Epithelial cell of prostate (primary cell): ENCODE results near the gene DUSP1.
"Not testable (repeated sequence)": the region's sequence is repeated elsewhere in the genome, so short reads cannot be mapped to it uniquely, and the experiment has no call there.

Experiments
- DNase-seq: peaks from one replicate; pipeline ENCODE4 v3.0.0-alpha.2; 2011; ENCODE audit warnings: low read depth, low spot score
- H3K27ac ChIP-seq: fragments of 450-650 bp; 2 replicates; pipeline ENCODE4 v1.5.1; 2017; ENCODE audit warnings: mild to moderate bottlenecking

Gene DUSP1

GRCh38 chr5:172798422-172799215 is 27.6 kb upstream of the DUSP1 start:
- peak; percentile 65 for DNase-seq
- peak overlapping the region; percentile 99 for H3K27ac ChIP-seq

- DNase-seq, result no peak
- H3K27ac ChIP-seq, result peak overlapping the region; percentile 99
These were observed 26.8 kb upstream of the DUSP1 start for GRCh38 chr5:172797771-172798191.

GRCh38 chr5:172796306-172796705 is 25.3 kb upstream of the DUSP1 start:
- DNase-seq, result no peak
- H3K27ac ChIP-seq, result no peak overlapping the region

GRCh38 chr5:172795318-172795977 is 24.5 kb upstream of the DUSP1 start:
- DNase-seq, result no peak
- H3K27ac ChIP-seq, result no peak overlapping the region

- DNase-seq, result no peak
- H3K27ac ChIP-seq, result no peak overlapping the region
These were observed 22.8 kb upstream of the DUSP1 start for GRCh38 chr5:172793577-172794488.

GRCh38 chr5:172792701-172793570 is 21.9 kb upstream of the DUSP1 start:
- H3K27ac ChIP-seq, result no peak overlapping the region
- DNase-seq, result no peak

- H3K27ac ChIP-seq, result no peak overlapping the region
- no peak for DNase-seq
These were observed 20.9 kb upstream of the DUSP1 start for GRCh38 chr5:172791726-172792445.

- H3K27ac ChIP-seq, result no peak overlapping the region
- DNase-seq, result no peak
These were observed 20.3 kb upstream of the DUSP1 start for GRCh38 chr5:172791286-172791685.

- H3K27ac ChIP-seq, result no peak overlapping the region
- DNase-seq, result no peak
These were observed 19.5 kb upstream of the DUSP1 start for GRCh38 chr5:172790496-172790889.

GRCh38 chr5:172789687-172790495 is 18.9 kb upstream of the DUSP1 start:
- DNase-seq, result no peak
- no peak overlapping the region for H3K27ac ChIP-seq

GRCh38 chr5:172788771-172789686 is 18.0 kb upstream of the DUSP1 start:
- DNase-seq, result no peak
- no peak overlapping the region for H3K27ac ChIP-seq

- DNase-seq, H3K27ac ChIP-seq: not testable (repeated sequence)
These were observed 16.5 kb upstream of the DUSP1 start for GRCh38 chr5:172787538-172787937.

- no peak overlapping the region for H3K27ac ChIP-seq
- DNase-seq, result no peak
These were observed 15.9 kb upstream of the DUSP1 start for GRCh38 chr5:172786736-172787462.

- no peak for DNase-seq
These were observed 14.6 kb upstream of the DUSP1 start for GRCh38 chr5:172785429-172786088.

GRCh38 chr5:172784162-172784561 is 13.2 kb upstream of the DUSP1 start:
- DNase-seq, H3K27ac ChIP-seq: not testable (repeated sequence)

More at GRCh38 chr5:172785429-172786088, 14.6 kb upstream of the DUSP1 start:
- H3K27ac ChIP-seq, result no peak overlapping the region

GRCh38 chr5:172783319-172783718 is 12.3 kb upstream of the DUSP1 start:
- DNase-seq, H3K27ac ChIP-seq: not testable (repeated sequence)
